A549 (cell line): ENCODE results near the gene TM6SF1. TPM values are rescaled to one million over a fixed set of nuclear protein-coding genes. Genes with fewer than 3 reads are reported as not detected.
A peak's percentile ranks its signal among the peaks of the same experiment; 100 is the strongest.

Experiments
- ATAC-seq, 2 experiments: fragments of 200-7000 bp in 1 of 2; fragments of >200 bp in 1 of 2; cut with Nextera tagmentation in 1 of 2; cut with Tn5 transposase in 1 of 2; 3 replicates each; pipeline versions ENCODE4 v1.8.0 to v1.9.1; 2018 to 2020; ENCODE audit warnings: mild to moderate bottlenecking in 1 of 2, moderate library complexity in 1 of 2
- CTCF ChIA-PET: fragments of 300-600 bp; sonication (Branson Sonifier 250); formaldehyde crosslinking; extraction: SDS; loops from one replicate; lab custom pipeline; 2021; ENCODE audit warnings: antibody characterized with exemption, inconsistent platforms; lab: Yijun Ruan, JAX
- POLR2A ChIA-PET: fragments of 350-600 bp; formaldehyde crosslinking; extraction: SDS; loops from one replicate; lab custom pipeline; 2021; ENCODE audit warnings: antibody characterized with exemption, inconsistent platforms; lab: Yijun Ruan, JAX
- DNase-seq, 2 experiments: peaks; one replicate each; pipeline versions ENCODE4 v3.0.0 to v3.0.0-alpha.2; 2011 to 2016; ENCODE audit warnings: low read depth in 1 of 2, low spot score in 1 of 2
- FAIRE-seq: peaks from 2 replicates; lab custom pipeline; 2011; peaks lifted over from hg19 to GRCh38; lab: Jason Lieb, UNC
- H3K27ac ChIP-seq, 2 experiments: fragments of >200 bp; sonication (Bioruptor Twin); formaldehyde crosslinking; 3 replicates each; pipeline ENCODE4 v1.5.1; 2016 to 2017
- H3K4me1 ChIP-seq: fragments of >200 bp; sonication (Bioruptor Twin); formaldehyde crosslinking; 3 replicates; pipeline ENCODE4 v1.6.1; 2016
- H3K4me2 ChIP-seq: fragments of >200 bp; sonication (Bioruptor Twin); formaldehyde crosslinking; 3 replicates; pipeline ENCODE4 v1.6.1; 2016
- H3K4me3 ChIP-seq: fragments of >200 bp; sonication (Bioruptor Twin); formaldehyde crosslinking; 3 replicates; pipeline ENCODE4 v1.5.1; 2016
- H3K9me3 ChIP-seq: fragments of >200 bp; sonication (Bioruptor Twin); formaldehyde crosslinking; 3 replicates; pipeline ENCODE4 v1.6.1; 2016
- BCL3 ChIP-seq: fragments of >200 bp; sonication (Bioruptor Twin); formaldehyde crosslinking; IDR thresholded peaks from 3 replicates; pipeline ENCODE4 v1.6.1; 2016
- CBX2 ChIP-seq: fragments of 200-600 bp; sonication (generic); IDR thresholded peaks from 2 replicates; pipeline ENCODE4 v1.6.1; 2016; ENCODE audit warnings: low read depth, mild to moderate bottlenecking, borderline replicate concordance
- CEBPB ChIP-seq, 2 experiments: fragments of >200 bp in 1 of 2; sonication (Bioruptor Twin) in 1 of 2; formaldehyde crosslinking in 1 of 2; IDR thresholded peaks; 2 replicates each; pipeline ENCODE4 v1.6.1; 2012 to 2016
- E2F6 ChIP-seq: IDR thresholded peaks from 2 replicates; pipeline ENCODE4 v1.6.1; 2012; ENCODE audit warnings: low read depth, borderline replicate concordance
- EHF ChIP-seq: fragments of 250-450 bp; sonication (Bioruptor Pico); IDR thresholded peaks from 2 replicates; pipeline ENCODE4 v1.5.0; 2020; ENCODE audit warnings: mild to moderate bottlenecking
- EHMT2 ChIP-seq: fragments of 200-600 bp; sonication (generic); IDR thresholded peaks from 2 replicates; pipeline ENCODE4 v1.6.1; 2016; ENCODE audit warnings: antibody characterized with exemption, low read depth, mild to moderate bottlenecking, moderate library complexity
- EP300 ChIP-seq, 2 experiments: fragments of >200 bp; sonication (Bioruptor Twin); formaldehyde crosslinking; IDR thresholded peaks; 2 replicates in 1 of 2; 3 replicates in 1 of 2; pipeline ENCODE4 v1.6.1; 2016 to 2017
- HOXA7 ChIP-seq: fragments of 250-450 bp; sonication (Bioruptor Pico); IDR thresholded peaks from 2 replicates; pipeline ENCODE4 v1.5.0; 2020; ENCODE audit warnings: mild to moderate bottlenecking, moderate library complexity
- JUNB ChIP-seq: fragments of >200 bp; sonication (Bioruptor Twin); formaldehyde crosslinking; IDR thresholded peaks from 2 replicates; pipeline ENCODE4 v1.6.1; 2016
- MYC ChIP-seq: IDR thresholded peaks from 2 replicates; pipeline ENCODE4 v1.6.1; 2012; ENCODE audit warnings: mild to moderate bottlenecking, inconsistent platforms, low read length, improper control_type of control experiment, borderline replicate concordance
- NPAS2 ChIP-seq: fragments of 250-450 bp; sonication (Bioruptor Pico); IDR thresholded peaks from 2 replicates; pipeline ENCODE4 v1.8.0; 2022; ENCODE audit warnings: mild to moderate bottlenecking, moderate library complexity, borderline replicate concordance
- PBX3 ChIP-seq: IDR thresholded peaks from 2 replicates; pipeline ENCODE4 v1.6.1; 2012
- PHF8 ChIP-seq: fragments of 200-600 bp; sonication (generic); IDR thresholded peaks from 2 replicates; pipeline ENCODE4 v1.6.1; 2016; ENCODE audit warnings: low read depth, mild to moderate bottlenecking, antibody characterized with exemption, moderate library complexity, borderline replicate concordance
- REST ChIP-seq: fragments of 200-600 bp; sonication (generic); IDR thresholded peaks from 2 replicates; pipeline ENCODE4 v1.6.1; 2016; ENCODE audit warnings: antibody characterized with exemption, mild to moderate bottlenecking, moderate library complexity
- RNF2 ChIP-seq: fragments of 200-600 bp; sonication (generic); IDR thresholded peaks from 2 replicates; pipeline ENCODE4 v1.6.1; 2016; ENCODE audit warnings: low read depth, mild to moderate bottlenecking, antibody characterized with exemption, moderate library complexity, borderline replicate concordance
- SMC3 ChIP-seq: fragments of >200 bp; sonication (Bioruptor Twin); formaldehyde crosslinking; IDR thresholded peaks from 3 replicates; pipeline ENCODE4 v1.6.1; 2018; ENCODE audit warnings: inconsistent platforms
- ZNF302 ChIP-seq: fragments of 250-450 bp; sonication (Bioruptor Pico); IDR thresholded peaks from 2 replicates; pipeline ENCODE4 v1.9.0; 2021; ENCODE audit warnings: inconsistent platforms, mild to moderate bottlenecking, moderate library complexity
- WGBS: methylation state at CpG from one replicate; pipeline ENCODE4 v1.1.6; 2017; ENCODE audit errors: missing lambda C conversion rate; 5-methylcytosine and 5-hydroxymethylcytosine counted together
- polyA plus RNA-seq, 4 experiments: library from polyadenylated mRNA; depleted of rRNA in 3 of 4; stranded (reverse); fragments of >200 nt; fragmentation: RNase III in 1 of 4; extraction: RNeasy Plus Mini Kit Qiagen cat#74134 plus additional on column Dnase treatment in 1 of 4; gene quantifications; 2 replicates in 3 of 4; 3 replicates in 1 of 4; pipeline ENCODE4 v1.2.3, GENCODE V29; 2011 to 2017

Gene TM6SF1
- polyA plus RNA-seq, 2 of the 4 experiments (the other 2 are of a cell fraction) = 1.1 TPM; not detected in 1

GRCh38 chr15:83174891-83175290 lies 67.4 kb downstream of the TM6SF1 start:
- Histone ChIP-seq H3K27ac (no peak overlapping the region), H3K4me1 (no peaks in the 10 kb centered on the region), H3K4me3 (no peak overlapping the region), H3K9me3 (no peaks in the 10 kb centered on the region), H3K4me2 (no peak overlapping the region)
- TF ChIP-seq BCL3 (no peak), EHMT2 (no peak), MYC (no peak), SMC3 (no peak), CBX2 (no peak)
- ChIA-PET POLR2A (no interaction called here), CTCF (interaction anchor here (0.6 kb wide), 1 partner anchor 772 kb away, joined by 3 read pairs; no protein-coding TSS in a partner anchor)
- 95% methylated on average over 1 of the region's 1 CpG for WGBS
- ATAC-seq = no peak
- no peak for DNase-seq
- no peak for FAIRE-seq

- Histone ChIP-seq H3K4me2 (no peak overlapping the region), H3K4me1 (no peaks in the 10 kb centered on the region), H3K9me3 (no peaks in the 10 kb centered on the region), H3K4me3 (no peak overlapping the region), H3K27ac (no peak overlapping the region)
- ChIA-PET CTCF (no interaction called here), POLR2A (no interaction called here)
- TF ChIP-seq HOXA7 (CRISPR knock-in tag) (no peak), JUNB (no peak), PHF8 (no peak), RNF2 (no peak), REST (no peak), E2F6 (no peak), EHF (CRISPR knock-in tag) (no peak), PBX3 (no peak), NPAS2 (CRISPR knock-in tag) (no peak), CEBPB (IDR thresholded peaks at IDR 0.05) (no peak), ZNF302 (CRISPR knock-in tag) (no peak)
- ATAC-seq = no peak
- FAIRE-seq = no peak
- no peak for DNase-seq
- WGBS = 88% methylated on average over 2 of the region's 2 CpGs
Observed at GRCh38 chr15:83178390-83178789, 70.9 kb downstream of the TM6SF1 start.

GRCh38 chr15:83178869-83179325 lies 71.5 kb downstream of the TM6SF1 start:
- CTCF ChIA-PET = no interaction called here
- FAIRE-seq (no peak), DNase-seq (no peak), ATAC-seq (peak in 1 of 2 experiments; percentile 49; a peak in 1 of 6 replicates)
- H3K27ac ChIP-seq = no peak overlapping the region
- H3K4me1 ChIP-seq = no peaks in the 10 kb centered on the region
- H3K4me2 ChIP-seq = no peak overlapping the region
- POLR2A ChIA-PET = no interaction called here
- 98% methylated on average over 3 of the region's 3 CpGs for WGBS
- TF ChIP-seq EP300 (IDR thresholded peaks at IDR 0.05) (no peak), CBX2 (no peak), EHF (CRISPR knock-in tag) (no peak), REST (no peak)
- H3K4me3 ChIP-seq = no peak overlapping the region
- H3K9me3 ChIP-seq = no peaks in the 10 kb centered on the region
